GM21381 (cell line): Measurements from ENCODE around the gene IGSF9.

ENCODE experiments used
- ATAC-seq: cut with Tn5 transposase; IDR thresholded peaks from one replicate; pipeline ENCODE4 v1.9.1; 2021; ENCODE audit warnings: mild to moderate bottlenecking, moderate library complexity; ENCODE audit not compliant: unreplicated experiment

Gene IGSF9

GRCh38 chr1:159973350-159973940, 28.0 kb upstream of the IGSF9 start:
- no peak for ATAC-seq

GRCh38 chr1:159972443-159973205, 27.2 kb upstream of the IGSF9 start:
- no peak for ATAC-seq

GRCh38 chr1:159970932-159971342, 25.5 kb upstream of the IGSF9 start:
- ATAC-seq = no peak

DNA sequence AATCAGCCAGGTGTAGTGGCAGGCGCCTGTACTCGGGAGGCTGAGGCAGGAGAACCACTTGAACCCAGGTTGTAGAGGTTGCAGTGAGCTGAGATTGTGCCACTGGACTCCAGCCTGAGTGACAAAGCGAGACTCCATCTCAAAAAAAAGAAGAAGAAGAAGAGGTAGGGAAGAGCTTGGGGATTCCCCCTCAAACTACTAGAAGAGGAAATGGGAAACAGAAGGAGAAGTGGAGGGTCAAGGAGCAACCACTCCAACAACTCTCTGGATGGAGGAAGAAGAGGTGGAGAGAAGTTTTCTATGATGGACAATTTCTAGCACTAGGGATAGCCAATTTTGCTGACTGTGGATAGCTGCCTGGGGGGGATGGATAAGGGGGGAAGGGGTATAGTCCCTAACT, 23.5 kb upstream of the IGSF9 start:
- ATAC-seq = no peak

DNA sequence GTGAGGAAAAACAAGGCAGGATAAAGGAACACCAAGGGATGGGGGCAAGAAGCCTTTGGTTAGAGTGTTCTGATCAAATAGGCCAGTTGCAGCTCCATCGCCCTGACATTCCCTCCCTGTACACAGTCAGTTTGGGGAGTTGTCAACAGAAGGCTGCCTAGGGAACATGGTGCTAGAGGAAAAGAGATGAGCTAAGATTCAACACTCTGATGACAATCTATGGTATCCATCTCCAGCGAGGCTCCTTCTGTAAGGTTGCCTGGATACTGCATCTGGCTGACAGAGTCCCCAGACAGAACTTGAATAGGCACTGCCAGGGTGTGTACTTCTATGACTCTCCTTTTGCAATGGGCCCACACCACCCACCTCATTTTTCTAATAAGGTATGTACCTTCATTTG, 19.9 kb upstream of the IGSF9 start:
- ATAC-seq = no peak

DNA sequence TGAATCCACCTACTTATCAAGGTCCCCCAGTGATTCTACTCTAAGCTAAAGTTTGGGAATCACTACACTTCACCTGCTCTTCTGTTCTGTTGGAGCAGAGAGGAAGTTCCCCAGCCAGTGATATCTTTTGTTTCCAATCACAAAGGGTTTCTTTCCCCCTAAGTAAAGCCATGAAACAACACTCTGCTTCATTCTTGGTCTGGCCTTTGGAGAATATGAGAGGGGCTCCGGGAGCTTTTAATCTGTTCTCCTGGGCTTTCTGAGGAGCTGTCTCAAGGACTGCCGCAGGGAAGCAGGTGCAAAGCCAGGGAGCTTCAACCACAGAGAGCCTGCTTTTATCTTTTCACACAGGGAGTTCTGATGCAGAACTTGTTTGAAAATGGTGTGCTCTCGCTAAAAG, 18.7 kb upstream of the IGSF9 start:
- ATAC-seq = no peak

GRCh38 chr1:159962176-159962575, 16.8 kb upstream of the IGSF9 start:
- no peak for ATAC-seq

- ATAC-seq = no peak
These were observed 16.2 kb upstream of the IGSF9 start for GRCh38 chr1:159961636-159962035.

DNA sequence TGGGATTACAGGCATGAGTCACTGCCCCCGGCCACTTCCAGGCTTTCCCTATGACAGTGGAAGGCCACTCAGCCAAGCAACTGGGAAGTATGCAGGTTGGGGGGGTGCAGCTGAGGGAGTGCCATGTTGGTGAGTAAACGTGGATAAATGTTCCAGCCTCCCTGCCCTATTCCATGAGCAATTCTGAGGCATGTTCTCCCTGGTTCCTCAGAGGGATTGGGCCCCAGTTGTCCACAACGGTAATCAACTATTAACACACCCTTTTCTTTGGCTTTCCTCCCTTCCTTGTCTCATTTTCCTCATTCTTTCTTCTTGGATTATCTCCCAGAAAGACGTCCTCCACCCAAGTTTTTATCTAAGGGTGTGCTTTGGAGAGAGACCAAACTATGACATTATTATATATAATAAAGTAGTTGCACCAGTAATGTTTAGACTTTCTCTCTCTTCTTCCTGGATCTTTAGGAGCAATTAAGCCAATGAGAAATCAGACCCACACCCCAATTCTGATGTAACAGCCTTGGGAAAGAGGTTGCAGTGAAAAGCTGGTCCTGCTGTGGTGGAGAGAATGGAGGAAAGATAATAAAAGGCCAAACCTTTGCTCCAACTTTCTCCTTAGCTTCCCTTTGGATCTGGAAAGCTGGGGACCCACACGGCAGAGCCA, 15.4 kb upstream of the IGSF9 start:
- no peak for ATAC-seq

DNA sequence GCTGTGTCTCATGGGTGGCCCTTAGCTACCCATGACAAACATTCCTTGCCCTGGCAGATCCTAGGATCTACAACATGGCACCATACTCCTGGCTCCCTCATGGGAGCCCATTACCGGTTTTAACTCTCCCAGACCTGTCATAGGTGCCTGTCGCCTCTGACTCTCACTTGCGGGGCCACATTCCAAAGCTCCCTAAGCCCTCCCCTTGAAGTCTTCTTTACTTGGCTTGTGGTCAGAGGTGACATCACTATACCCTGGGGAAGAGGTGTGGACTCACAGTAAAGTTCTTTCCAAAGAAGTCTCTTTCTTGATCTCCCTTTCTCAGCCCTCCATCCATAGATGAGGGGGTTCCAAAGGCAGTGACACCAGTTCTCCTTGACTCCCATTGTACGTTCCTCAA, 14.0 kb upstream of the IGSF9 start:
- no peak for ATAC-seq

DNA sequence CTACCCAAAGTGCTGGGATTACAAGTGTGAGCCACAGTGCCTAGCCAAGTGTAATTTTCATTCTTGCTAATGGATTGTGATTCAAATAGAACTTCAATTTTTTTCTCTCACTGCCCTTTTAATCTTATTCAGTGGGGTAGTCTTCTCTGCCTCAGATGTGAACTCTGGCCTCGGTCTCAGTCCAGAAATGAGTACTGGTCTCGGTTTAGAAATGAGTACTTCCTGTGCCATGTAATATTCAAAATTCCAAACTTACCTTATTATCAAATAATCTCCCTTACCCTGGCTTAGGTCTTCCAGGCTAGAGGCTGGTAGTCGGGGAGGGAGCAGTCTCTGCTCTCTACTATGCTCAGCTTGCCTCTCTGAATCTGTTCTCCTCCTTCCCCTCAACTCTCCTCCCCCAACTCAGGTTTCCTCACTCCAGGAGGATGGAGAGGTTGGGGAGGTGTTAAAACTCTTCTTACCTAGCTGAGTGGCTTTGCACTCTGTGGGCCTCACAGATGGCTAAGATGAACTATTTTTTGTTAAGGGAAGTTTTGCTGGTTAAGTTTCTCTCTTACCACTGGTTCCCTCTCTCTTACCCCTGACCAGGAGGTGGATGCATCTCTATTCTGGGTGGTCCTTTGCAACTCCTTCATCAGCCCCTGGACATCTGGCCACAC, 13.4 kb upstream of the IGSF9 start:
- ATAC-seq = no peak

DNA sequence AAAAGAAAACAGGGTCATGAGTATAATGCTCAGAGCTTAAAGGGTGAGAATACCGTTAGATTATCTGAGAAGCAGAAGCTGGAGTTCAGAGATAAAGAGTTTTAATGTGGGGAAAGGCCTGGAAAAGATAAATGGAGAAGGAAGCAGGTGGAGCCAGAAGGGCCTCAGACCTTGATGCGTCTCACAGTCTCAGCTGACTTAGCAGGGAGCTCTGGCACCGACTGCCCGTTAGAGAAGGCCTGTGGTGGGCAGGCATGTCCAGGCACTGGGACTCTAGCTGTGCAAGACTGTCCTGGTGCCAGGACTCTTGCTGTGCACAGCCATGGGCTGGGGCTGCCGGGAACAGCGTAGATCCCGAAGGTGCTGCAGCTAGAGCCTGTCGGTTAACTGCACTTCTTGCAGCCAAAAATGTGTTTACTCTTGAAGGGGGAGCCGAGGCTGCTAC, 12.4 kb upstream of the IGSF9 start:
- ATAC-seq = no peak

GRCh38 chr1:159955456-159955855, 10.0 kb upstream of the IGSF9 start:
- no peak for ATAC-seq

- ATAC-seq = no peak
These were observed 8.4 kb upstream of the IGSF9 start, which contains the start of gene SLAMF9 for GRCh38 chr1:159953536-159954515. Gene SLAMF9, minus strand, starts transcription at chr1:159954237. Its CDS starts 100 bp downstream, at chr1:159954137.

GRCh38 chr1:159952932-159953331, 7.5 kb upstream of the IGSF9 start:
- ATAC-seq = no peak

GRCh38 chr1:159951551-159951950, 6.1 kb upstream of the IGSF9 start:
- ATAC-seq = no peak

- ATAC-seq = no peak
These were observed 5.6 kb upstream of the IGSF9 start for GRCh38 chr1:159951016-159951415.

GRCh38 chr1:159949981-159950381, 4.6 kb upstream of the IGSF9 start:
- no peak for ATAC-seq

GRCh38 chr1:159949123-159949522, 3.7 kb upstream of the IGSF9 start:
- ATAC-seq = no peak

- ATAC-seq = no peak
These were observed 2.5 kb upstream of the IGSF9 start for GRCh38 chr1:159947942-159948341.
